Ectodermal cell (in vitro differentiated cells): ENCODE measurements around the gene CST9.

Experiments used
- H3K27ac ChIP-seq: 2 replicates; pipeline ENCODE4 v1.7.0; 2013; ENCODE audit warnings: mild to moderate bottlenecking, low read depth, low read length; ENCODE audit not compliant: insufficient read depth, poor library complexity, severe bottlenecking
- H3K27me3 ChIP-seq: 2 replicates; pipeline ENCODE4 v1.7.0; 2013; ENCODE audit warnings: mild to moderate bottlenecking, low read length; ENCODE audit not compliant: insufficient read depth, control insufficient read depth, poor library complexity, severe bottlenecking
- H3K36me3 ChIP-seq: one replicate; pipeline ENCODE4 v1.7.0; 2013; ENCODE audit warnings: low read length; ENCODE audit not compliant: control insufficient read depth, insufficient read depth
- H3K4me1 ChIP-seq: one replicate; pipeline ENCODE4 v1.7.0; 2013; ENCODE audit warnings: low read length; ENCODE audit not compliant: control insufficient read depth, insufficient read depth
- H3K4me3 ChIP-seq: 2 replicates; pipeline ENCODE4 v1.7.0; 2013; ENCODE audit warnings: low read depth, low read length, control low read depth; ENCODE audit not compliant: insufficient read depth
- H3K9me3 ChIP-seq: 2 replicates; pipeline ENCODE4 v1.7.0; 2013; ENCODE audit warnings: mild to moderate bottlenecking, low read length, moderate library complexity; ENCODE audit not compliant: control insufficient read depth
- WGBS, 2 experiments: methylation state at CpG; one replicate each; pipeline ENCODE4 v1.1.7; 2013; ENCODE audit warnings: missing lambda C conversion rate in 2 of 2; 5-methylcytosine and 5-hydroxymethylcytosine counted together

The CST9 gene

GRCh38 chr20:23631226-23631822, 25.6 kb upstream of the CST9 start:
- no peak overlapping the region for H3K4me3 ChIP-seq
- no peaks in the 10 kb centered on the region for H3K36me3 ChIP-seq
- H3K27me3 ChIP-seq, result peaks cover 4% of the 10 kb centered on the region
- peaks cover under 1% of the 10 kb centered on the region for H3K4me1 ChIP-seq
- 93 to 98% methylated on average over 9 of the region's 9 CpGs for WGBS, 2 experiments
- no peaks in the 10 kb centered on the region for H3K9me3 ChIP-seq
- H3K27ac ChIP-seq, result no peak overlapping the region

GRCh38 chr20:23630392-23630849, 24.7 kb upstream of the CST9 start:
- no peak overlapping the region for H3K27ac ChIP-seq
- 91 to 93% methylated on average over 4 of the region's 4 CpGs for WGBS, 2 experiments
- no peaks in the 10 kb centered on the region for H3K27me3 ChIP-seq
- peaks cover 4% of the 10 kb centered on the region for H3K4me1 ChIP-seq
- H3K36me3 ChIP-seq, result no peaks in the 10 kb centered on the region
- H3K9me3 ChIP-seq, result no peaks in the 10 kb centered on the region
- no peak overlapping the region for H3K4me3 ChIP-seq

- no peaks in the 10 kb centered on the region for H3K9me3 ChIP-seq
- no peaks in the 10 kb centered on the region for H3K36me3 ChIP-seq
- 87% methylated on average over 12 of the region's 12 CpGs for WGBS, 2 experiments
- H3K27me3 ChIP-seq, result no peaks in the 10 kb centered on the region
- peaks cover 4% of the 10 kb centered on the region for H3K4me1 ChIP-seq
- H3K27ac ChIP-seq, result no peak overlapping the region
- no peak overlapping the region for H3K4me3 ChIP-seq
These were observed 24.1 kb upstream of the CST9 start for GRCh38 chr20:23629542-23630391.

GRCh38 chr20:23629017-23629541, 23.4 kb upstream of the CST9 start:
- no peaks in the 10 kb centered on the region for H3K9me3 ChIP-seq
- H3K27ac ChIP-seq, result no peak overlapping the region
- no peak overlapping the region for H3K4me3 ChIP-seq
- no peaks in the 10 kb centered on the region for H3K27me3 ChIP-seq
- no peaks in the 10 kb centered on the region for H3K36me3 ChIP-seq
- peaks cover 4% of the 10 kb centered on the region for H3K4me1 ChIP-seq
- WGBS, 2 experiments, result 63 to 67% methylated on average over 7 of the region's 7 CpGs

GRCh38 chr20:23628402-23629016, 22.8 kb upstream of the CST9 start:
- no peaks in the 10 kb centered on the region for H3K27me3 ChIP-seq
- peaks cover 4% of the 10 kb centered on the region for H3K4me1 ChIP-seq
- WGBS, 2 experiments, result 93 to 95% methylated on average over 6 of the region's 6 CpGs
- no peak overlapping the region for H3K4me3 ChIP-seq
- no peaks in the 10 kb centered on the region for H3K9me3 ChIP-seq
- no peaks in the 10 kb centered on the region for H3K36me3 ChIP-seq
- H3K27ac ChIP-seq, result no peak overlapping the region

- Histone ChIP-seq H3K4me1 (peaks cover 6% of the 10 kb centered on the region), H3K27me3 (no peaks in the 10 kb centered on the region), H3K27ac (no peak overlapping the region), H3K36me3 (no peaks in the 10 kb centered on the region), H3K4me3 (no peak overlapping the region), H3K9me3 (no peaks in the 10 kb centered on the region)
- 93 to 96% methylated on average over 3 of the region's 3 CpGs for WGBS, 2 experiments
These were observed 21.8 kb upstream of the CST9 start for GRCh38 chr20:23627501-23627900.

GRCh38 chr20:23626040-23626620, 20.4 kb upstream of the CST9 start:
- no peak overlapping the region for H3K4me3 ChIP-seq
- no peaks in the 10 kb centered on the region for H3K36me3 ChIP-seq
- H3K9me3 ChIP-seq, result no peaks in the 10 kb centered on the region
- WGBS, 2 experiments, result 89 to 90% methylated on average over 4 of the region's 4 CpGs
- peaks cover 6% of the 10 kb centered on the region for H3K4me1 ChIP-seq
- no peaks in the 10 kb centered on the region for H3K27me3 ChIP-seq
- no peak overlapping the region for H3K27ac ChIP-seq

- 91 to 92% methylated on average over 8 to 9 of the region's 9 CpGs for WGBS, 2 experiments
- no peaks in the 10 kb centered on the region for H3K27me3 ChIP-seq
- H3K4me3 ChIP-seq, result no peak overlapping the region
- H3K9me3 ChIP-seq, result no peaks in the 10 kb centered on the region
- peaks cover 6% of the 10 kb centered on the region for H3K4me1 ChIP-seq
- no peak overlapping the region for H3K27ac ChIP-seq
- no peaks in the 10 kb centered on the region for H3K36me3 ChIP-seq
These were observed 19.7 kb upstream of the CST9 start for GRCh38 chr20:23625236-23625964.

GRCh38 chr20:23624324-23624691, 18.6 kb upstream of the CST9 start:
- H3K4me3 ChIP-seq, result no peak overlapping the region
- no peak overlapping the region for H3K27ac ChIP-seq
- H3K4me1 ChIP-seq, result peaks cover 6% of the 10 kb centered on the region
- no peaks in the 10 kb centered on the region for H3K27me3 ChIP-seq
- 83 to 95% methylated on average over 2 of the region's 2 CpGs for WGBS, 2 experiments
- no peaks in the 10 kb centered on the region for H3K9me3 ChIP-seq
- no peaks in the 10 kb centered on the region for H3K36me3 ChIP-seq
